HG03103 (cell line): ENCODE measurements around the gene CD58.
A peak's percentile ranks its signal among the peaks of the same experiment; 100 is the strongest.

Experiments used
- ATAC-seq: cut with Tn5 transposase; IDR thresholded peaks from one replicate; pipeline ENCODE4 v1.9.1; 2021; ENCODE audit warnings: low read depth; ENCODE audit not compliant: unreplicated experiment

Gene CD58

DNA sequence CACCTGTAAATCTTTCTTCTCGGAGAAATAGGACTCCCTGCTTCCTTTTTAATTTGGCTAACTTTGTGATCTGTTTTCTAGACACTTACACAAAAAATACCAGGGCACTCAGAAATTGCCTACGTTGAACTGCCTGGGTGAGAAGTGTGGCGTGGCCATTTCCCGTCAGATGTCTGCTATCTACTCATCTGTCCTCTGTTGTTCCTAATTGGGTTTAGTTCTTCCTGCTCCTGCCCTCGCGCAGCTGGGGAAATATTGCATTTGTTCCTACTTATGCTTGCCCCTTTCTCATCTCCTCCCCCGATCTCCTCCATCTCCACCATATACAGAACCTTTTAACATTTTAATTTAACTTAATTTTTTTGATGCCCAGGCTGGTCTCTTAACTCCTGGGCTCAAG is 55.1 kb downstream of the CD58 start:
- ATAC-seq, result no peak

GRCh38 chr1:116514708-116515525 is 55.9 kb downstream of the CD58 start:
- ATAC-seq, result peak; percentile 67

GRCh38 chr1:116513956-116514355 is 56.9 kb downstream of the CD58 start:
- no peak for ATAC-seq

- no peak for ATAC-seq
Observed at GRCh38 chr1:116511459-116512019, 59.3 kb downstream of the CD58 start.

DNA sequence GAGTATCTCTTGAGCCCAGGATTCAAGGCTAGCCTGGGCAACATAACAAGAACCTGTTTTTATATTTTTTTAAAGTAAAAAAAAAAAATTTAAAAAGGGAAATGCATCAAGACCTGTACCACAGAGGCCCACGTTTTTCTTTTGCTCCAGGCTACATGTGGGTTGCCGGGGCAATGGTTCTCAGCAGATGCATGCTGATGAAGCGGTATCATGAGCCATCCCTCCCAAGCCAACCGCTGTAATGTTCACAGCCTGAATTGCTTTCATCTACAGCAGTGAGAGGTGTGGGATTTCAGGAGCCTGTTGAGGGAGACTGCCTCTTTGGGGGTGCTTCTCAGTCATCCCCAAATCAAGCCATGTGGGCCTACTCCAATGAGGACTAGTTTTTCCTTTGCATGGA is 60.5 kb downstream of the CD58 start:
- no peak for ATAC-seq

DNA sequence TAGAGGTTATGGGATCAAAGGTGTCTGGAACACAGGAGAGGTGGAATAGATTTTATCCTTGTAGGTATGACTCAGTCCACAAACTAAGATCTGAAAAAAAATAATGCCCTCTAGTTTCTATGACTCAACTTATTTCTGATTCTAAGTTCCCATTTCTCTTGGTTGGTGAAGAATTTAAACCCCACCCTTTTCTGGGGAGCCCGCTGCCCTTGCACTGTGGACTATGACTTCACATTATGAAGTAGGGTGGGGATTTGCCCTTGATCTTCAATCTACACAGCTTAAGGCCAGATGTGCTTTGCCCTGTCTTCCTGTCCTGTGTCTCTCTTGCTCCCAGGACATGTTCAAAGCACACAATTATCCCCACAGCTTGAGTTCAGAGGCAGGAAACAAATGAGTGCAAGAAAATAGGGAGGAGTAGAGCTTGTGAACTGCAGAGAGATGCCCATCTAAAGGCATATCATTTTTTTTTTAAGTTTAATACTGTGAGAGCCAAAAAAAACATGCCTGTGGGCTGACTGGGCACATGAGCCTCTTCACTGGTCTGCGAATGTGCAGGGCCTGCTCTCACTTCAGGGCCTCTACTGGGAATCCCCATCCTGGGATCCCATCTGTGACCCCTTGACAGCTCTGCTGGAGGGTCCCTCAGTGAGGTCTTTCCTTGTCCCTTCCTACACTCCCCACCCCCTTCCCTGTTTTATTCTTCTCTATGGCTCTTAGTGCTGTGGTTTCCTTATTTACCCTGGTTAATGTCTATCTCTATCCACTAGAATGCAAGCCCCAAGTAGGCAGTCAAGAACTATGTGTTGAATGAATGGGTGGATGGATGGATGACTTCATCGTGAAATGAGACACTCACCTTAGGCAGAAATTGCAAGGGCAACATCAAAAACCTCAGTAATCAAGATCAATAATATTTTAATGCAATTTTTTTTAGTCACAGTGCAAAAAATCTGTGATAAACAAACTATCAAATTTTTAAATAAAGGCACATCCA is 61.5 kb downstream of the CD58 start:
- no peak for ATAC-seq

DNA sequence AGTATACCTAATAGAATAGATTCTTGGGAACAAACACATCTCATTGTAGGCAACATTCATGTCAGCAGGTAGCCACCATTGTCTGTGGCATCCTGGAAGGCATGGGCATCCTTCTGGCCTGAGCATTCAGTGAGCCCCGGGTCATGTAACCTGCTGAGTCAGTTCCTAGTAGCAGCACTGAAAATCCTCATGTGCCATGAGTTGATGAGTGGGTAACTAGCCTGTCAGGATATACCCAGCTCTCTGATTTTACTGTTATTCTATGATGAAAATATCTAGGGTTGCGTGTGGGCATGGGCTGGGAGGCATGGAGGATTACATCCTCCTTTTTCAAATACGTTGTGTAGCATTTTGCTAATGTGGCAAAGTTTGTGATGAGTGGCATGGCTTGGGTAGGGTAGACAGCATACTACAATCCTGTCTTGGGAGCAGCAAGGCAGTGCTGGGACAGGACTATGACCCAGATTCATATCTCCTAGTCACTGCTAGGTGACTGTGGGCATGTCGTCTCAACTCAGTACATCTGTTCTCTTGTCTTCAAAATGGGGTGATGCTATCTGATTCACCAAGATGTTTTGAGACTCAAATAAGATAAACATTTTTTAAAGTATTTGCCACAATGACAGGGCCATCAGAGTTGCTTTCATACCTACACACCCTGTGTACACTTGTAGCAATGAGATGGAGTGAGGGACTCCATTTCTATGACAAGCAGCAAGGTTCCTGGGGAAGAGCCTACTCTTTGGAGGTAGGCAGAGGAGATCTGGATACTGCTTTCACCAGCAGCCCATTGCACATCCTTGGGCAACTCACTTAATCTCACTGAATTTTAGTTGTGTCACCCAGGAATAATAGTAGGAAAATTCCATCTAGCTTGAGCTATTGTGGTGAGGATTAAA is 62.5 kb downstream of the CD58 start:
- no peak for ATAC-seq

- no peak for ATAC-seq
Observed at GRCh38 chr1:116507631-116508030, 63.2 kb downstream of the CD58 start.

GRCh38 chr1:116506132-116507004 is 64.5 kb downstream of the CD58 start:
- ATAC-seq, result no peak

DNA sequence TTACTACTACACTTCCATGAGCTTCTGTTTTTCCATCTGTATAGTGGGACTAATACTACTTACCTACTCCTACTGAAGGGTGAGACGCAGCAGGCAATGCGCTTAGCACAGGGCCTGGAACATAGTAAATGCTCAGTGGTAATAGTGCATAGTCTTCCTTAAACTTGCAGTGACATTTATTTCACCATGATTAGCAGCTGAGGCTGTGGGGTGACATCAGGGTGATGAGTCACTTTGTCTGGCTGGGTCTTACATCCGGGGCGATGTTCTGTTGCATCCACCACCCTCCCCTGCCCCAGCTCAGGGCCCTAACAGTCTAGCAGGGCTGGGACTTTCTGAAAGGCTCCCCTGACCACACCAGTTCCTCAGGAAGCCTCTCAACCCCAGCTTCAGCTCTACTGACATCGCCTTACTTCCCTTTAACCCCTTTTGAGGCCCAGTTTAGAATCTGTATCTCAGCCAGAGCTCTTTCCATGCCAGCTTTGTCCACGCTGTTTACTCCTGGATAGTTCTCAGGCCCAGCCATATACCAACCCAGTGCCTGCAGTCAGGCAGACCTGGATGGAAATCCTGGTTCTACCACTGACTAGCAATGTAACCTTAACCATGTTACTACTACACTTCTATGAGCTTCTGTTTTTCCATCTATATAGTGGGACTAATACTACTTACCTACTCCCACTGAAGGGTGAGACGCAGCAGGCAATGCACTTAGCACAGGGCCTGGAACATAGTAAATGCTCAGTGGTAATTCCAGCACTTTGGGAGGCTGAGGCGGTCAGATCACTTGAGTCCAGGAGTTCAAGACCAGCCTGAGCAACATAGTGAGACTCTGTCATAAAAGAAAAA is 66.3 kb downstream of the CD58 start:
- peak; percentile 86 for ATAC-seq

DNA sequence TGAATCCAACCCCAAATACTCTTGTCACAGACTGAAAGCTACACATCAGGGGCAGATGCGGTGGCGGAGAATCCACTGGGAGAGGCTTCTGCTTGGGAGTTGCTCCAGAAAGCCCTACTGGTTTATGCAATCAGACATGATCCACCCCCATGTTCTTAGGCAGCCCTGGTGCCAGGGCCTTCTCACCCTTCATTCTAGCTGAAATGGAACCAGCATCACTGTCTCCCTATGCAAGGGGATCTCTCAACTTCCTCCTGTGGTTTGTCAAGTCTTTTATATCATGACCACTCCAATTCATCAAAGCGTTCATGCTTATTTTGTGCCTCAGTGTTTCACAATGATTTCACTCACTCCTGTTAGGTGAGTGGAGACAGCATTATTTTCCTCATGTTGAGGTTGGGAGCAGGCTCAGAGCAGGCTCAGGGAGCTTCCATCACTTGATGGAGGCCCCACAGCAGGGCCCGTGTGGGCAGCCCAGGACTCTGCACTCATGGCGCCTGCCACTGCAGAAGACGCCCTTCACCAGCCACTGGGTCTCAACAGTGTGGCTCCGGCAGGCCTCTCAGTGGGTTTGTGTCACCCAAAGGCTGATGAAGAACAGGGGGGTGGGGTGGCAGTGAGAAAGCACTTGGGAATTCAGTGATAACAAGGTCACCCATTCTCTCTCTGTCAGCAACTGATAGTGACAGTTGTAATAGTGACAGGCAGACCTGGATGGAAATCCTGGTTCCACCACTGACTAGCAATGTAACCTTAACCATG is 67.1 kb downstream of the CD58 start:
- no peak for ATAC-seq

DNA sequence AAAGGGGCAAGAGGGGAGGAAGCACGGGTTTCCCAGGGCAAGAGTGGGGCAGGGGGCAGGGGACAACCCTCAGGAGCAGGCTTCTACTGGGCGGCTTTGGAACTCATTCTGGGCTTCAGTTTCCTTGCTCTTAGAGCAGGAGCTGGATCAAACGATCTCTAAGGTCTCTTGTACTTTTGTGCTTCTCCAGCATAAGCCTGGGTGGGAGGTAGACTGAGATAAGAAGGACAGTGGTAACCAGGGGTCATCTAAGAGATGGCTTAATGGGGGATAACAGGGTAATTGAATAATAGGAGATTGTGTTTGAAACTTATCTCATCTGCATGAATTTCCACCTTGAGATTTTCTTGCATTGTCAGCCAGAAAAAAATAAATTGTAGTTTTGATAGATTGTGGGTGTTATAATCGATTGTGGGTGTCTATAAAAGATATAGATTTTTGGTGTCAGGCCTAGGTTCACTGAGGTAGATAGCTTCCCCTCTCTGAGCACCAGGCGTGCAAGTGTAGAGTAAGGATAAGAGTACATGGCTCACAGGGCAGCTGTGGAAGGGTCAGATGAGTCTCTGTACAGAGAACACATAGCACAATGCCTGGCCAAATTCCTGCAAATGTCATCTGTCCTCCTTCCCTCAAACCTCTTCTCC is 68.0 kb downstream of the CD58 start:
- ATAC-seq, result no peak

DNA sequence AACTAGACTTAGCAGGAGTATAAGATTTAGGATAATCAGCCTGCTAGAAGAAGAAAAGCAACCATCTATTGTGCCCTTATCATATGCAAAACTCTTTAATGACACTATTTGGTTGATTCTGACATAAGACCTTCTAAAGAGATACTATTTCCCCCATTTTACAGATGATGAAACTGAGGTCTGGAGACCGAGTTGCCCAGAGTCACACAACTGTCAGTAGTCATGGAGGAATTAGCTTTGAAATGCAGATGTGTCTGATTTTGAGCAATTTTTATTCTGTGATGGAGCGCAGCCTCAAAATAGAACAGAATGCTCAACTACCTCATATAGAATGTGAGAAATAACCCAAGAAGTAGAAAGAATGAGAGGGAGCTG is 69.0 kb downstream of the CD58 start:
- ATAC-seq, result no peak

DNA sequence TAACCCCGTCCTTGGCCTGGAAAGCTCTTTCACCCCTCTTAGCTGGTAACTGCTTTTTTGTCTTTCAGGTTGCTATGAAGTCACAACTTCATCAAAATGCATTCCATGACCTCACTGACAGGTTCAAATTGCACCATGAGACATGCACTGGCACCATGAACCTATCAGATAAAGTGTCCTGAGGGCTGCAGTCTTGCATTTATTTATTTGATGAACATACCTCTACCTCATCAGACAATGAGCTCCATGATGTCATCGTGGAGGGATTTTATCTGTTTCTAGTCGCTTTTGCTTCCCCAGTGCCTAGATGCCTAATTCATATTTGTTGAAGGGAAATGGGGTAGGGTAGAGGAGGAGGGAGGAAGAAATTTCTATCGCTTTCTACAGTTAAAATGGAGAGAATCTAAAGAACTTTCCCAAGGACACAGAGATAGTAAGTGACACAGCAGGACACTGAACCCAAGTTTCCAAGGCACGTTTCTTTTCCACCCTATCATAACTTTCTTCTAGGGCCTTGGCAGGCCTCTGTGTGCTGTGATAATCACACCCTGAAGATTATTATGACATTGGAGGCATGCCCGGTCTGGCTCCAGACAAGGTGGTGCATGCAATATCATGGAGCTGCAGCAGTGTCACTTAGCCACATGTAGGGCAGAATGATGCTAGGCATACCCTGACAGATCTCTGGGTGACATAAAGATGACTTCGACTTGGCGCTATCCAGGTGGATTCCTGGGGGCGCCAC is 69.5 kb downstream of the CD58 start:
- no peak for ATAC-seq

- ATAC-seq, result peak; percentile 69
Observed at GRCh38 chr1:116498789-116499628, 71.8 kb downstream of the CD58 start.

DNA sequence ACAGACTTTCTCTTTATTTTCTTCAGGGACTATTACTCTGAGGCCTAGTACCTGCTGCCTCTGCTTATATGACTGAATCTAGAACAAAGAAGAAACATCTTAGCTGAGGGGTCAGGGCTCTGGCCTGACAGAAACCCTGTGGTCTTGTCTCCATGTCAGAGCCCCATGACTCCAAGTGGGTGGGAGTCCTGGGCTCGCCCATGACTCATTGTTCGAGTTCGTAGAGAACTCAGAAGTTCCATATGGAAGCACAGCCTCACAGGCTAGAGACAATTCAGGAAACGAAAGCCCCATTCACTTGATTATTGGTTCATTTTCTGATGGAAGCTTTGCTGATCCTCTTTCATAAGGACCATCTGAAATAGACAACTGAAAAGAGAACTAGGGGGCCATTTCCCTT is 73.2 kb downstream of the CD58 start:
- no peak for ATAC-seq
